GM21619 (cell line): ENCODE results near the gene DENND2A.
A peak's percentile ranks its signal among the peaks of the same experiment; 100 is the strongest.
"Not testable (repeated sequence)": the region's sequence is repeated elsewhere in the genome, so short reads cannot be mapped to it uniquely, and the experiment has no call there.

ENCODE experiments used
- ATAC-seq: cut with Tn5 transposase; IDR thresholded peaks from one replicate; pipeline ENCODE4 v1.9.1; 2021; ENCODE audit not compliant: unreplicated experiment

Gene DENND2A

DNA sequence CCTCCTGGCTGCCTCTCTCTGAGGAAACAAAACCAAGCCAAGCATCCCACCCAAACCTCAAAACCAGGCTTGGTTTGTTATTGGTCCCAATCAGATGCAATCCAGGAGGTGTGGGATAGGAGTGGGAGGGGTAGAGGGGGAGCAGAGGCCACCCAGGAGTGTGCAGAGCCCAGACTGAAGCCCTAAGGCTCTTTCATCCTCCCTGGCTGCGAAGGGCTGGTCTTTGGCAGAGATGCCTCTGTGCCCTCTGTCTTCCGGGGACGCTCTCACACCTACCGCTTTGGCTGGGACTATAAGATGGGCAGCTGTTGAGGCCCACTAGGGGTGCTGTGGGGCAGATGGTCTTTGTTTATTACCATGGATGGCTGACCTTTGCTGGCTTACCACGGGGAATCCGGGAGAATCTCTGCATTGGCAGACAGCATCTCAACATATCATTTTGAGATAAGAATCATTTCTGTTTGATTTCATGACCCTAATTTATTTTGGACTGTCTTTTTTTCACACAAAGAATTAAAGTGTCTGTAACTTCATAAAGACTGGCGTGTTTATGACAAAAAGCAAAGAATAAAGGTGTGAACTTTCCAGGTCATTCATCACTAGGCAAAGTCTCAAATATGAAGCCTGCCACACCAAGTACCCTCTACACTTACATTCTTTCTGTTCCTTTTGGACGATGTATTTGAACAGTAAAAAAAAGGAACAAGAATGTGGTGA is 6.5 kb upstream of the DENND2A start:
- peak; percentile 87 for ATAC-seq

DNA sequence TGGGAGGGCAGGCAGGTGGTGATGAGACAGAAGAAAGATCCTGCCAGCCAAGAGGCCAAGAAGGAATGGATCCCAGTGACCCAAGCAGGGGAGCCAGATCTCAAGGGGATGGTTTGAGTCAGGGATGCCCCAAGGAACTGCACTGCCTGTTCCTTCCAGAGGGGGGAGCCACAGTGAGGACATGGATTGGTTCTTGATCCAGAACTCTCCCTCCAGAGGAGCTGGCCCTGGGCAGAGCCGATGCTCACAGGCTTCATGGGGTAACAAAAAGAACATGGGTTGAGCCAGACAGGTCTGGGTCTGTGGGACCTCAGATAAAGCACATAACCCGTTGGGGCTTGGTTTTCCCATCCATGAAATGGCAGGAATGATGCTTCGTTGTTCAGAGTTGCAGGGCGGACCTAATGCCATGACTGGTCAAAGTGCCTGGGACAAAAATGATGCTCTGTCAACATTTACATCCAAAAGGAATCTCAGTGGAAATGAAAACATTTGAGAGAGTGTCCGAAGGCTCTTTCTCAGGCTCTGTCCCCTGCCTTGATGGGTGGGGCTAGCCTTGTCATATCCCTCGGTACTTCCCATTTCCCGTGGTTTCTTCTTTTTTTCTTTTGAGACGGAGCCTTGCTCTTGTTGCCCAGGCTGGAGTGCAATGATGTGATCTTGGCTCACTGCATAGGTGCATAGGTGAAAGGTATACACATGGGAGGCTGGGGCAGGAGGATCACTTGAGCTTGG is 4.7 kb upstream of the DENND2A start:
- ATAC-seq = no peak

DNA sequence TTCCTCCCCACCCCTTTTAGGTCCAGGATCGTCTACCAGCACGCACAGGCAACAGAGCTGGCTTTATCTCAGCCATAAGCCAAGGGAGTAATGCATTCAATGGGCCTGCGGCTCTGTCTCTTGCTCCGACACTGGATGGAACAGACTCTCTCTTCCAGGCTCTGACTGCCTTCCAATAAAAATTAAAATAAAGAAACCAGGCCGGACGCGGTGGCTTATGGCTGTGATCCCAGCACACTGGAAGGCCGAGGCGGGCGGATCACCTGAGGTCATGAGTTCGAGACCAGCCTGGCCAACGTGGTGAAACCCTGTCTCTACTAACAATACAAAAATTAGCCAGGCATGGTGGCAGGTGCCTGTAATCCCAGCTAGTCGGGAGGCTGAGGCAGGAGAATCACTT is 4.1 kb upstream of the DENND2A start:
- not testable (repeated sequence) for ATAC-seq

DNA sequence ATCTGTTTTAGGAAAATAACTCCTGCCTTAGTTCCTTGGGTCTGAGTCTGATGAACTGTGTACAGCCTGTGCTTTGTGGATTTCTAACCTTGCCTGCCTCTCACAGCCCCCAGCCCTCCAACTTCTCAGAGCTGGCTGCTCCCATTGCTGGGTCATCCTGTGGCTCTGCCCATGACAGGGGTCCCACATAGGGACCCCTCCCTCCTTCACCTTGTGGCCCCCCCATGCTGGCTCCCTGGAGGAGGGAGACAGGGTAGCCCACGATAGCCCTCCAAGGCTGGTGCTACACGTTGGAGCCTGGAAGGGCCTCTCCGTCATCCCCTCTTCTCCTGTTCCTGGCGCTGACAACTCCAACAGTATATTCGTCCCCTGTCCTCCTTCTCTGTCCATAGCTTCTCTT is 2.8 kb upstream of the DENND2A start:
- ATAC-seq = no peak

DNA sequence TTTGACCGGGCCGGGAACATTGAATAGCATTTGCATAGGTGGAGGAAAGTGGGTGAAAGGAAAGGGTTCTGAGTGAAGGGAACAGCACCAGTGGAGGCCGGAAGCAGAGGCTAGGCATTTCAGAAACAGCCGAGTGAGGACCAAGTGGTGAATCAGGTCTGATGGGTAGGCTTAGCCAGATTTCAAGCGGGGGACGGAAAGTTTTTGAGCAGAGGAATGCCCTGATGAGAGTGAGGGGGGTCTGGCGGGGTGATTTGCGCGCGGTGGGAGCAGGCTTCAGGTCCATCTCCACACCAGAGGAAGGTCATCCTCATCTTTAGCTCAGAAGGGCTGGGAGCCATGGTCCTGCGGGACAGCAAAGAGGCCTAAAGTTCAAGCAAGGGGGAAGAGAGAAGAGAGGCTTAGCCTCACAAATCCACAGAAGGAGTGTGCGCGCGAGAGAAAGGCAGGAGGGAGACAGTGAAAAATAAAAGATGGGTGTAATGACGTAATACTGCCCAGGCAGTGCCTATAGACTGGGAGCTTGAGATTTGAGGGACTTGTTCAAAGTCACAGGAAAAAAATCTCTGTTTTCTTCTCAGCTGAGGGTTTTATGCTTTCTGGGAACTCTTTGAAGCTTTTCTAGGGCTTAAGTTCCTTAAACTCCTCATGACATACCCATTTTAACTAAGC is 1.0 kb upstream of the DENND2A start:
- ATAC-seq = no peak

DNA sequence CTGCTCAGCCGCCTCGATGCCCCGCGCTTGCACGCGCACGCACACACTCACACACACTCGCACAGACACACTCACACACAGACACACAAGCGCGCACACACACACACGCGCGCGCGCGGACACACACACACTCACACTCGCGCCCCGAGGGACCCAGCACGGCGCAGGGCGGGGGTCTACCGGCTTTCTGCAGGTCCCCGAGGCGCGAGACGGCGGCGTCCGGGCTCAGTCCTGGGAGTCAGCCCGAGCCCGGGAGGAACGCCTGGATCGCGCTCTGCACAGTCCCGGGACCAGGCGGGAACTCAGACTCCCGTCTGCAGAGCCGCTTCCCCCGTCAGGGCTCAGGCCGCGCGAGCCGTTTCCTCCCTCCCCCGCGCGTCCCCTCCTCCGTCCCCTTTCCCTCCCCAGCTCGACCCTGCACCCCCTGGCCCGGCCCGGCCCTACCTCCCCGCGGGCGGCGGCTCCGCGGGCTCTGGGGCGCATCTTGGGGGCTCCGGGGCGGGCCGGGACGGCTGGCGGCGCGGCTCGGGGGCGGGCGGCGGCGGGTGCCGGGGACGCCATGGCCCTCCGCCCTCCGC is 464 bp downstream of the DENND2A start:
- ATAC-seq = no peak

DNA sequence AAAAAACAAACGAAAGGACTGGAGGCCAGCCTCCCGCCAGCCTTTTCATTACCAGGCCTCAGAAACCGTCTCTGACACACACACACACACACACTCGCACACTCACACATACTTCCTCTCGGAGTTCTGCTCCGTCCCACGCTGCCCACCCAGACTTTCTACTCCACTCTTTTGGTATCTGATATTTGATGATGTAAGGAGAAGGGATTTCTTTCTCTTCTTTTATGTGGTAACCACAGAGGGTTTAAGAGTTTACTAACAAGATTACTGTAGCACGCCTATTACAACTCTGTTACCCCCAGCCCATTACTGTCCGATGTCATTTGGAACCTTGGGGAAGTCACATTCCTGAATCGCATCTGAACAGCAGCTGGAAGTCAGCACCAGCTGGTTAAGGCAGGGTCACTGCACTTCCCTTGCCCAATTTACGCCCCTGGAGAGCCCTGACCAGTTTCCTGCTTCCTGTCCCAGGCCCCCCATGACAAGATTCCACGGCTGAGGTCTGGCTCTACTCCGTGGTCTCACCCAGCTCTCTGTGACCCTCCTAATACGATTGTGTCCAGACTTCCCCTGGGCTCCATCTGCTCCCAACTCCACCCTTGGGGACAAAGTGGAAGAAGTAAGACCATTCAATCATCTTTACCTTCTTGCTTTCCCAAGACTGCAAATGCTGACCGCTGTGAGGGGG is 1.1 kb downstream of the DENND2A start:
- no peak for ATAC-seq

DNA sequence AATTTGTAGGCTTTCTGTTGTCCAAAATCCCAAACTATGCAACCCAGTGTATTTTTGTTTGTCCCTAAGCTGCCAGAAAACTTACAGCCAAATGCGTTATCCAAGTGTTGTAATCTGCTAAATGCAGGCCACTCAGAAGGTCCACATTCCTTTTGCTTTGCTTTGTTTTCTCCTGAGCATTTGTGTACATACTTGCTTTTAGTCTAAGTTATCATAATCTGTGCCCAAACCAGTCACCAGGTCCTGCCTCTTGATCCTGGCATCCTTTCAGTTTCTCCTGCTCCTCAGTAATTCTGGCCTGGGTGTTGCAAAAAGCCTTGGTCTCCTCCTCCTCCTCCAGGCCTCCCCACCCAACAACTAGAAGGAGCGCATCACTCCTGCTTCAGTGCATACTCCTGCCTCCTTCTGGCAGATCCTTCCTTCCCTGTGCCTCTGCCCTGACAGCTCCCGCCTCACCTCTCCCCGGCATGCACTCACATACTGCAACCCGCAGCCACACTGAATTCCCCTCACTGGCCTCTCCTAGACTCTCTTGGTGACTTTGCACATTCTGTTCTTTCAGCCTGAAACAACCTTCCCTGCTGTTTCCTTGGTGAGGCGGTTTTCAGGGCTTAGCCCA is 2.3 kb downstream of the DENND2A start:
- no peak for ATAC-seq

DNA sequence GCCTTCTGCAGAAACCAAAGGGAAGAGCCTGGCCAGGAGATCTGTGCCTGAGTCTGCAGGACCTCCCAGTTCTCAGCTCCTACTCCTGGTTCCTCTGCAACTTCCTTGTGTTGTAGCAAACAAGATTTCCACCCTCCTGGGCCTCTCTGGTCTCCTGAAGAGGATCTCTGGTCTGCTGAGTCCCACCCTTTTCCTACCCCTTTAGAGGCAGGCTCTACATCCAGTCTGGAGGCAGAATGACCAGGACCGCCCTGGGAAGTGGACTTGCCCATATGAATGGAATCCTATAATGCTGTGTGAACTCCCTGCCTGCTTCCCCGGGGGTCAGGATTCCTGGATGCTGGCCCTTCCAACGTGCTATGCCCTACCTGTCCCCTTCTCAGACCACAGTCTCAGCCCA is 3.2 kb downstream of the DENND2A start:
- no peak for ATAC-seq

DNA sequence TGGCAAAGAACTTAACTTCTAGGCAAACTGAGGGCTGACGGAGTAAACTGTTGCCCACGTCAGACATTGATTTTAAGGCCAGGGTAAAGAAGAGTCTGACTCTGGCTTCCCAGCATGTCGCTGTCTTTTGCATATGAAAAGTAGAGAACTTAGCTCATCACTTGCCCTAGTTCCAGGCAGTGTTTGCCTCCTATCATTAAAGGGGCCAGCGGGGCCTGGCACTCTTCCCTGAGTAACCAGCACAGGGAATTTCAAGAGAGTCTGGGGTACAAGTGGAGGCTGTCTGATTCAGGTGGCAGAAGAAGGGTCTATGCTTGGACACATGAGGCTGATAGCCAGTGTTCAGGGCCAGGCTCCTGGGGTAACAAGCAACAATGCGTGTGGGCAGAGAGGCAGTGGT is 4.8 kb downstream of the DENND2A start:
- no peak for ATAC-seq

DNA sequence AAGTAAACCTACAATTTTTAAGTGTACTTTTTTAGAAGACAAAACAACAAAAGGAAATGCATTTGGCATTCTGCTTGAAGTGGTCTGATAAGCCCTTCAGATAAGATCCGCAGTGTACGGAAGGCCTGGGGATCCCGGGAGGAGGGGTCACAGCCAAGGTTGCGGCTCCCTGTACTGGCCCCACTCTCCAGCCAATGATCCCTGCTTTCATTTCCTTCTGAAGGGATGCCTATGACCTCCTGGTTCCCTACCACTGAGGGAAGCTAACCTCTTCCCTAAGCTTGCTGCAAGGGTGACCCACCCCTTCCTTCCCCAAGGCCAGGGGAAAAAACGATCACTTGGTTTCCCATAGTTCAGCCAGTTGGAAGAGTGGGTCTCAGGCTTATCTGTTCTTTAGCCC is 5.3 kb downstream of the DENND2A start:
- no peak for ATAC-seq

DNA sequence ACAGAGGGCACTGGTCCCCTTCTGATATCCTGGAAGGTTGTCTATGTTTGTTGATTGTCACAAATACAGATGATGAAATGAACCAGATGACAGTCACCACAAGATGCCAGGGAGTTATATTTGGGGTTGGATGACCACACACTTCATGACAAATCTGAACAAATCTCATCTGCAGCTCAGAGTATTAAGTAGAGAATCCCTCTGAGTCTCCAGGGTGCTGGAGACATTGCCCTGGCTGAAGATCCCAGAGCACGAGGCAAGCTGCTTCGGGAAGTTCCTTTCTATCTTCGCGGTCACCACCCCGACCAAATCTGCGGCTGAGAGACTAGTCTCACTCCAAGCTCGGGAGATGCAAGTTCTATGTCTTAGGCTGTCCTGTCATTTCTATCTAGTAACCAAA is 9.0 kb downstream of the DENND2A start:
- ATAC-seq = no peak

DNA sequence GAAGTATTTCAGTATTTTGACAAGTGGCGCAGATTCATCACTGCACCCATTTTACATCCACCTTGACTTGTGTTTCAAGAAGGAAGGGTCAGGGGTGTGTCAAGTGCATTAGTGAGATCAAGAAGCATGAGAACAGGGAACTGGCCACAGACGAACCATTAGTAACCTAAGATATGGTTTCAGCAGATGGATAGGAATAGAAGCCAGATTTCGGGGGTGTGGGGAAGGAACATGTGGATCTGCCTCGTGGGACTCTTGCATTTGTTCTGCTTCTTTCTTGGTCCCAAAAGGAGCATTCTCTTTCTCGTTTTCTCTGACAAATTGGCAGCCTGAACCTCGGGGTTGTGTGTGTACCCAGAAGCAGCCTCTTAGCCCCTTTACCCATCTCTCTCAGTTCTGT is 9.6 kb downstream of the DENND2A start:
- ATAC-seq = no peak

DNA sequence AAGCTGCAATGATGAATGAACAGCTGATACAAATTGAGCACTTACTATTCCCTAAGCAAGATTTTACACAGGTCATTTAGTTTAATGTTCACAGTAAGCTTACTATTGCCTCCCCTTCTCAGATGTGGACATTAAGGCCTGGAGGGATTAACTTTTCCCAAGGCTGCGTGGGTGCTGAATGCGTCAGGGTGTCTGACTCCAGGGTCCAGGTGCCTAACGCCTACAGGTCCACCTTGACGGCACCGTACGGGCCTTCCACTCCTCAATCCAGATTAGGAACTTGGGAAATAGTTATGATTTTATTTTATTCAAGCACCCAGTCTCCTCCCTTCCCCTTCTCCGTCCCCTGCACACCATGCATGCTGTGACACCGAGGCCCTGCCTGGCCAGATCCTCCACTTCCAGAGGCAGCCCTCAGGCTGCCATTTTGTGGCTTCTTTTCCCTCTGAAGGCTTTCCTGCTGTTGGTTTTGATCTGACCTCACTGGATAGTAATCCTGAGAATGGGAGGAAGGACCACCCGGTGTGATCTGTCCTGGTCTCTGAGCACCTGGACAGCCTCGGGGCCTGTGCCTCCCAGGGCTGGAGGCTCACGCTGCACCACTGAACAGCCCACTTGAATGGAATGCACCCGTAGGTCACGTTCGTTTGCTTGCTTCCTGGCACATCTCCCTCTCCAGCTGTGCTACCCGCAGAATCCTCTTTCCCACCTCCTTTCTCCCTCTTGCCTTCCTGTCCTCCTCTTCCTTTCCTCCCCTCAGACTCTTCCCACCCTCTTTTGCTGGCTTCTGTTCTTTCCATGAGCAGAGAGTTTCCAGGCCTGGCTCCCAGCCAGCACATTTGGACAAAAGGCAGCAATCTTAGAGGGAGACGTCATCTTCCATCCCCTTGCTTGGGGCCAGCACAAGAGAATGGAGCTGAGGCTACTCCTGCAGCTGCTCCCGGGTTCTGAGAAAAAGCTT is 14.4 kb downstream of the DENND2A start:
- no peak for ATAC-seq

DNA sequence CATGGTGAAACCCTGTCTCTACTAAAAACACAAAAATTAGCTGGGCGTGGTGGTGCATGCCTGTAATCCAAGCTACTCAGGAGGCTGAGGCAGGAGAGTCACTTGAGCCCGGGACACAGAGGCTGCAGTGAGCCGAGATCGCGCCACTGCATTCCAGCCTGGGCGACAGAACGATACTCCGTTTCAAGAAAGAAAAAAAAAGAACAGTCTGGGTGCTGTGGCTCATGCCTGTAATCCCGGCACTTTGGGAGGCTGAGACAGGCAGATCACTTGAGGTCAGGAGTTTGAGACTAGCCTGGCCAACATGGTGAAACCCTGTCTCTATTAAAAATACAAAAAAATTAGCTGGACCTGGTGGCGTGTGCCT is 15.4 kb downstream of the DENND2A start:
- not testable (repeated sequence) for ATAC-seq

DNA sequence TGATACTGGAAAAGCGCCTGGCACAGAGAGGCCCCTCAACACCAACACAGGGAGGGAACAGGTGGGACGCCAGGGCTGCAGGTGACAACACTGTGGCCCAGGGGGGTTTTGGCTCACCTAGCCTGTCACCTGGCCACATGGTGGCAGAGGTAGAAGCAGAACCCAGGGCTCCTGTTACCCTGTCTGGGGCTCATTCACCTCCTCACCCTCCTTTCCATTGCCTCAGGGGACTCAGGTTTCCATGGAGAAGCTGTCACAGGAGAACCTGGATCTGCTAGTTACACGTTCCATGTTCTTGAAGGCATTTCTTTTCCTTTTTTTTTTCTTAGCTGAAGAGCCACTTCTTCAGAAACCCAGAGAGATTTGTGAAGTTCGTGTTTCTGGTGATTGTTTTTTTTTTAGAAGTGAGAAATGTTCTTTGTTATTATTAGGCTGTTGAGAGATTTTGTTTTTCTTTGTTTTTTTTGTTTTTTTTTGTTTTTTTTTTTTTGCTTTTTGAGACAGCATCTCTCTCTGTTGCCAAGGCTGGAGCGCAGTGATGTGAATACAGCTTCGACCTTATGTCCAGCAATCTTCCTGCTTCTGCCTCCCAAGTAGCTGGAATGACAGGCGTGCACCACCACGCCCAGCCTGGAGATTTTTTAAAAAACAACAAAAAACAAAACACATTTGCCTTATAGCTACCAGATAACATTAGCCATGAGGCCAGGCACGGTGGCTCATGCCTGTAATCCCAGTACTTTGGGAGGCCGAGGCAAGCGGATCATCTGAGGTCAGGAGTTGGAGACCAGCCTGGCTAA is 16.0 kb downstream of the DENND2A start:
- ATAC-seq = no peak

DNA sequence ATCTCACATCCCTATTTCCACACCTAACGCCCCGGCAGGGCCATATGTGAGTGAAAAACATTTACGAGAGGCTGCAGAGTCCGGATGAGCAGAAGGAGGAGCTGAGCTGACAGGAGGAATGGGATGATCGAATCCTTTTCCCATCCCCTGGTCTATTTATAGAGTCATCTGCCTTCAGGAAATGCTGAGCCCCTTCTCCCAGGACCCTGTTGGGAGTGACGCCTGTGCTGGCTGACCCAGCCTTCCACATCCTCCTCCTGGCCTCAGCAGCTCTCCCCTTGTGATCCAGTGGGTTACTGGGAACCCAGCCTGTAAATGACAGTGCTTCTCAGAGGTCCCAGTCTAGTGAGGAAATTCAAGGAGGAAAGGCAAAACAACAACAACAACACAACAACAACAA is 16.6 kb downstream of the DENND2A start:
- ATAC-seq = no peak

DNA sequence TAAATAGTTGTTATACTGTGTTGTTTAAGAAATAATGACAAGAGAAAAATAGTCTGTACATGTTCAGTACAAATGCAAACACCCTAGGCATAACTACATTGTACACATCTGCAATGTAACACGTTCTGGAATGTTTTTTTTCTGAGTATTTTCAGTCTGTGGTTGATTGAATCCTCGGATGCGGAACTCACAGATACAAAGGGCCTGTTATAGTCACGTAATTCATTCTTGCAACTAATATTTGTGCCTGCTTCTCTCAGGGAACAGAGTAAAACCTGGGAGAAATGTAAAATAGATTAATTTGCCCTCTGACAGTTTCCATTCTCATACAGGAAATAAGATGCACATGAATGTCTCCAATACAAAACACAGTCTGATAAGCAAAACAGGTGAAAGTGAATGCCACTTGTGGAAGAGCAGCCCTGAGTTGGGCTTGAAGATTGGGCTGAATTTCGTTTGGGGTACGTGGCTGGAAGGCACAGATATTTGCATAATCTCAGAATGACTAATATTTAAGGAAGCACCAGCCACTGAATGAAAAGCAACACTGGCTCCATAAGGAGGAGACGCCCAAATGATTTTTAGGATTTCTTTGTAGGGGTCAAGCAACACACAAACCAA is 19.1 kb downstream of the DENND2A start:
- ATAC-seq = no peak
